Activated CD8-positive, alpha-beta memory T cell treated with anti-CD3 and anti-CD28 coated beads, Interleukin-2, amount 50 U/mL, for 1 hour (primary cell): ENCODE results near the gene ST7.

ENCODE experiments used
- DNase-seq: peaks from one replicate; pipeline ENCODE4 v3.0.0-alpha.2; 2020; ENCODE audit errors: extremely low read depth

ST7 gene

DNA sequence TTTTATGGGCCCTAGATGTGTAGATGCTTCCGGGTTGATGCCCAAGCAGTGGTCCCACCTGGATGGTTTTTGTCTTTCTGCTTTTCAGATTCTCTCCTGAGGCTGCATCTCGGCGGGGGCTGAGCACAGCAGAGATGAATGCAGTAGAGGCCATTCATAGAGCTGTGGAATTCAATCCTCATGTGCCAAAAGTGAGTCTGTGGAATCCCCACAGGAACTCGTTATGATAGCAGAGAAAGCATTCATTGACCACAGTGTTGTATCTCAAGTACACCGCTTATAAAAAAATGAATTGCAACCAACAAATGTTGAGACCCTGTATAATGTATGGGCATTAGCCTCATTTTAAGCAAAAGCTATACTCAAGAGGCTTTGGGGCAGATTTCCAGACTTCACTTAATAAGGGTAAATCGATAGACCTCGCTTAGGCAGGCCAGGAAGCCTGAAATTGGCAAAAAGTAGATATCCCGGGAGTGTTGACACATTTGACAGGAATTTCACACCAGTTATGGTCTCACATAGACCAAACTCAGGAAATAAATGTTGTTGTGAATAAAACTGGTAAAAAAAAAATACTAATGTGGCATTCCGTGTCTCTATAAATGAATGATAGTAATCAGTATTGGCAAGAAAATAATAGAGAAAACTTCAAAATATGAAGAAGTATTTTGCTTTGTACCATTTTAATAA, 237.6 kb downstream of the ST7 start:
- DNase-seq, result no peak

- DNase-seq, result no peak
Observed at GRCh38 chr7:117192108-117192507, 238.8 kb downstream of the ST7 start.

DNA sequence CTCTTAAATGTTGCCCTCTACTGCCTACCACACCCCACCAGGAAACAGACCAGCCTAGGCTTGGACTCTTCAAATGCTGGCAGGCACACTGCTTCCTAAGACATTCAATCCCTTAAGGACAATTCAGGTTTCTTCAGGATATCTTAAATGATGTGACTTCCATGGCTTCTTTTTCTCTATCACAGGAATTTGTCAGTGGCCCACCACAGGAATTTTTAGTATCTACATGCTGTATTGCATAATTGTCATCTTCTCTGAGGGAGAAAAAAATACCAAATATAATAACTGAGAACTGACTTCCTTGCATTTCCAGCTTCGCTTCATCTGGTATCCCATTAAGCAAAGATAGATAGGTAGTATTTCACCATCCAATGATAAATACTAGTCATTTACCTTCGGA, 240.3 kb downstream of the ST7 start:
- no peak for DNase-seq

DNA sequence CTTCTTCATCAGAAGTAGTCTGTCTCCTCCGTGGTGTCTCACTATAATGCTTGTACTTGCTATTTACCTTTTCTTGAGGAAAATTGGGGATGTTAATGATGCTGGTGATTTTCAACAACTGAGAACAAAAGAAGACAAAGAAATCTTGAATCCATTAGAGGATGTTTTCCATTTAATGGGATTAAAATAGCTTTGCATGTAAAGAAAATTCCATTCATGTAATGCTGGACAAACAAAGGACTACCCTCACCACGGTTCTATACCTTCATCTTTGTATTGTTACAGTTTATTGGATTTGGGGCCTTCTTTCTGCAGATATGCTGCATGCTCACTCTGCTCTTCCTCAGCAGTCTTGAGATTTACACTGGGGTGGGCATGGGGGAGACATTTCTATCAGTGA, 241.1 kb downstream of the ST7 start:
- no peak for DNase-seq

DNA sequence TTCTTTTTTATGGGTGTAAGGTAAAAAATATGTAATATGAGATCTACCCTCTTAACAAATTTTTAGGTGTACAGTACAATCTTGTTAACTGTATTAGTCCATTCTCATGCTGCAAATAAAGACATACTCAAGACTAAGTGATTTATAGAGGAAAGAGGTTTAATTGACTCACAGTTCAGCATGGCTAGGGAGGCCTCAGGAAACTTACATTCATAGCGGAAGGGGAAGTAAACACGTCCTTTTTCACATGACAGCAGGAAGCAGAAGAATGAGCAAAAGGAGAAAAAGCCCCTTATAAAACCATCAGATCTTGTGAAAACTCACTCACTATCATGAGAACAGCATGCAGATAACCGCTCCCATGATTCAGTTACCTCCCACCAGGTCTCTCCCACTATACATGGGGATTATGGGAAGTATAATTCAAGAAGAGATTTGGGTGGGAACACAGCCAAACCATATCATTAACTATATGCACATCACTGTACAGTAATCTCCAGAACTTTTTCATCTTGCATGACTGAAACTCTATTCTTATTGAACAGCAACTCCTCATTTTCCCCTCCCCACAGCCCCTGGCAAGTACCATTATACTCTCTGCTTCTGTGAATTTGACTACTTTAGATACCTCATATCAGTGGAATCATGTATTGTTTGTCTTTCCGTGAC, 242.2 kb downstream of the ST7 start:
- DNase-seq, result no peak

DNA sequence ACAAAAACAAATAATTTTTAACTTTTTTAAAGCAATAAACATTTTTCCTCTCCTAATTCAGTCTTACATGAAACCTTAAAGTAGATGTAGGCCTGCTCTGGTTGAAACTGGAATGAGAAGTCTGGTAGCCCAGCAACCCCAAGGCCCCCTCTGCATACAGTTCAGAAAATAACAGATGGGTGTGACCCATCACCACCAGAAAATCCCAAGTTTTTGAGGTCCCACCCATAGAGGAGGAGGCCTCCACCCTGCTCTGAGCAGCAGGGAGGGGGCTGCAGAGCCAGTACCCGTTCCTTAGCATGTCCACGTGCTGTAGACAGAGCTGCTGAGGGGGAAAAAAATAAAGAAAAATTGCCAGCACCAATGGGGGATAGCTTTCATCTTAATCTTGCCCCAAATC, 246.8 kb downstream of the ST7 start:
- DNase-seq, result no peak

DNA sequence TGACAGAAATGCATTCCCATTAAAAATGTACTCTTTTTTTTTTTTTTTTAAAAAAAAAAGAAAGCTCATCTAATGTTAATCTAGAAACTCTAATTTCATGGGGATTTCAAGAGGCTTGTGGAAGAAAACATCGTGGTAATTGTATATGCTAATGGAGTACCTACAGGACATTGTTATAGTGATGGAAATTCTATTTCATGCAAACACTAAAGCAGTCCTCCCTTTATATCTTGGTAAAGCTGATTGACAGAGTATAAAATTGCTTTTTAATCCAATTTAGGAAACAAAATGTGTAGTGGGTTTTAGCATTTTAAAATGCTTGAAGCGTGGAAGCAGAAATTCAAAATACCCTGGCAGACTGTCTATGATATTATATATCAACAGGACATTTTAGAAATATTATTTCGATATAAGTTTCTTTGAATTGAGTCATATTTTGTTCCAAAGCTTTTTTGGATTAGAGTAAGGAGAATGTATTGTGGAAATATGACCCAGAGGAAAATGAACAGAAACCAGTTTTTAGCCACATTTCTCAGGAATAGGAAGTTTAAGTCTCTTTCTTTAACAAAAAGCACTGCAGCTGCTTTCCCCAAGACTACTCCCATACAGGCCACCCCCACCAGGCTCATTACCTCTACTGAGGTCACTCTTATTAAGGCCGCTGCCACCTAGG, 247.6 kb downstream of the ST7 start:
- no peak for DNase-seq

- DNase-seq, result no peak
Observed at GRCh38 chr7:117202511-117202910, 249.2 kb downstream of the ST7 start.

DNA sequence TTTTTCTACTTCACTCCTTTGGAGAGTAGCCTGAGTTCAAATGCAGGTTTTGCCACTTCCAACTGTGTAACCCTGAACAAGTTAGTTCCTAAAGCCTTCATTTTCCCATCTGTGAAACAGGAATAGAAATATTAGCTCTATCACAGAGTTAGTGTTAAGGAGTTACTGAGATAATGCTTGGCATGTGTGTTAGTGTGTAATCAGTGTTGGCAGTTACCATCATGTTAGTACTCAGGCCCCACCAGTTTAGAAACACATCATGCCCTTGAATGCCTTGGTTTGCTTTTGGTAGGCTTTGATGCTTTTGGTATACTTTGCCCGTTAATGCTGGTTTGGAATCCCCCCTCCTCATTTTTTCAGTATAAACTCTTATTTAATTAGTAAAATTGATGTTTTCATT, 249.9 kb downstream of the ST7 start:
- no peak for DNase-seq

GRCh38 chr7:117205873-117206272, 252.6 kb downstream of the ST7 start:
- no peak for DNase-seq

DNA sequence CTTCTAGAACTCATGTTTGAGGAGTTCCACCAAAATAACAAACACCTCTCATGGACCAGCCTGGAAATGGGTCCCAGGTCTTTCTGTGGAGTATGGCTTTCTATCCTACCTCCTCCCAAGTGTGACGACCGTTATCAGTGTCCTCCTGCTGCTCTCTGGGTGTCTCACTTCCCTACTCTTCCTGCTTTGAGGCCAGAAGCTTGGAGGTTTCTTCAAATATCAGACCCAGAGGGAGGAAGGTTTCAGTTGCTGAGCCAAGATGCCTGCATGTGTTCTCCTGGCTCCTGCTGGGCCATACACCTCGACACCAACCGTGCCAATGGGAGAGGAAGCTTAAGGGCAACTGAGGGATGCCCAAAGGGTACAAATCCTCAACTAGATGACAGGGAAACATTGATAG, 255.0 kb downstream of the ST7 start:
- no peak for DNase-seq

GRCh38 chr7:117210397-117210796, 257.1 kb downstream of the ST7 start:
- no peak for DNase-seq

DNA sequence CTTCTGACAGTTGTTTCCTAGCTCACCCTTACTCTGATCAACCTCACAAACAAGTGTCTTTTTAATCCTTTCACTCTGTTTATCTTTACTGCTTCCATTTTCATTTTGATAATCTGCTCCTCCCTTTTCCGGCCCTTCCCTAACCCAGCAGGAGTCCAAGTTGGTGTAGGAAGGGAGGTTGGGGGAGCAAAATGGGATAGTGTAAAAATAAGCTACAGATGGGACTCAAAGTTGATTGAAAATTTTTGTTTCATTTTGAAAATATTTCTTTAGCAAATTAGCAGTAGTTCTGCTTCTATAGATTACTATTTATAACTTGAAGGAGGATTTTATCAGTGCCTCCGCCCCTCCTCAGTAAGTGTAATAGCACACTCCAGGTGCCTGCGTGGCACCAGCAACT, 257.6 kb downstream of the ST7 start:
- no peak for DNase-seq

- DNase-seq, result no peak
Observed at GRCh38 chr7:117211614-117212013, 258.3 kb downstream of the ST7 start.

DNA sequence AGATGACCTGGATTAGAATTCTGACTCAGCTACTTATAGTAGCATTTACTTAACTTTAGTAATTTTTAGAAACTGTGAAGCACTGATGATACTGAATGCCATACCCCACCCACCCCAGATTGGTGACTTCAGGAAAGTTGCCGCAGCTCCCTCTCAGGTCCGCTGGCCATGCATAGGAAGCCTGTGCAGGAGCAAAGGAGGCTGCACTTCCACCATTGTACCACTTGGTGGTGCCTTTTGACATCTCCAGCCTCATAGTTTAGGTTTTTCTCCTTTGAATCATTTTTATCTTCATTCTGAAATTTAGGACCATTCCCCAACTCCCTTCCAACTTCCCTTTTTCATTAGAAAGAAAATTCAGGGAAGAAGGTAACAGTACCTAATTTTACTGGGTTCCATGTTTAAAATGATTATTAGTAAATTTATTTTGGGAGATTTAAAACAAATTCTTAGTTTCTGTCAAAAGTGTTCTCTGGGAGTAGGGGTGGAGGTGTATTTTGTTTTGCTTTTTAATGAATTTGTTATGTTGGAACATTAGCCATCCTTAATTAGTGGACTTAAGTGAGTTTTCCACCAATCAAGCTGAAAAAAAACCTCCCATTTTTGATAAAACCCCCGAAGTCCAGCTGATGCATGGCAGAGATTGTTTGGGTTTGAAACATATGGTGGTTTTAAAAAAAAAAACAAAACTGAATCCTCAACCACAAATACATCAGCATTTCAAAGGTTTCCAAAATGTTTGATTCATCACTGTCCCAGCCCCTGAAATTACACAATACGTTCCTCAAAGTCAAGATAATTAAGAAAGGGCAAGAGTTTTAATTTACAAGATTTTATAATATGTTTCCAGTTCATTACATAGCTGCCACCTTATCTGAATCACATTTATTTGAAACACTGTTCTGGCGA, 259.9 kb downstream of the ST7 start:
- no peak for DNase-seq

DNA sequence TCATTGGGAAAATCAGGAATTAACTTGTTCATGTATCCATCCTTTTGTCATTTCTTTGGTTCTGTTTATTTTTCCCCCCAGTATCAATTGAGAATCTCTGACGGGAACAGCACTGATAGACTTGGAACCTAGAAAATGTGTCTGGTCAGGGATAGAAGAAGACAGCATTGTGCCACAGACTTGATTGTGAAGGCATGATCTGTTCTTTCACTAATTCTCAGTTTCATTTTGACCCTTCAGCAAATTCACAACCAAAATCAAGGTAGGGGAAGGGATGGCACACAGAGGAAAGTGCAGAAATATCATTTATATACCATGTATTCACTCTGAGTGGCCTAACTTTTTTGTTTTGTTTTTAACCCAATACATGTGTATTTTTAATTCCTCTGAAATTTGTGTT, 262.7 kb downstream of the ST7 start:
- DNase-seq, result no peak

GRCh38 chr7:117216436-117217069, 263.3 kb downstream of the ST7 start:
- no peak for DNase-seq

DNA sequence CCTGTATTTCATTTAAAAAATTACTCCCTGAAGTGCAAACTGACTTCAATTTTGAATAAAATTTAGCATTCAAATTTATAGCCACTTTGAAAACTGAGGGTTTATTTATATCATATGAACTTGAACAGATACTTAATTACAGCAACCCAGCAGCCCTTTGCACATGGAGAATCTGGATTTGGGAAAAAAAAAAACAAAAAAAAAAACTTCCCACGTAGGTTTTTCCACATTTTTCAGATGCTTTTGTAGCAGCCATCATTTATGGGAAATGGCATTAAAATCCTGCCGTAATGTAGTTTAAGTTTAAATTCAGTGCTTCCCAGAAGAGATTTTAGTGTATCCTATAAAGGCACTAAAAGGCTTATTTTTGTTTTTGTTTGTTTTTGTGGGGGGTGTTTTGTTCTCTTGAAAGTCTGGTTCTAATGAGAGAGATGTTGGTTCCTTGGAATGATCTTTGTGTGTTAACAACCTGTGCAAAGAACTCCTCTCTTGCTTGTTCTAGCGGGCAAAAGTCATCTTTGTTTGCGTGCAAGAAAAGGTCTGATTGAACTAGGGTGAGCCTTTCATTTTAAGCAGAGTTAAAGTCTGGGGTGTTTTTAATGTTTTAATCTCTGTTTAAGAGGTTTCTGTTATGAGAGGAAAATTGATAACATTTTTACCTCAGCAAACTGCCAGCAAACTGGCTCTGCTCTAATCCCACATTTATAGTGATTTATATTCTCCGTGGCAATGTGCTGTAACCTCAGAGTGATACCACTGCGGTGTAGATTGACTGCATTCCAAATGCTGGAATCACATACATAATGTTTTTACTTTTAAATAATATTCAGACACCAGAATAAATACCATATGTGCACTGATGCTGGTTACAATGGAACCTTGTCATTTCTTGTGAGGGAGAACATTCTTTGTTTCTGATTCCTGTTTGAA, 264.1 kb downstream of the ST7 start:
- DNase-seq, result no peak

GRCh38 chr7:117218700-117219099, 265.4 kb downstream of the ST7 start:
- DNase-seq, result no peak

- DNase-seq, result no peak
Observed at GRCh38 chr7:117219485-117219884, 266.2 kb downstream of the ST7 start.

GRCh38 chr7:117220836-117221235, 267.5 kb downstream of the ST7 start:
- DNase-seq, result no peak
